K562 (cell line): Measurements from ENCODE around the gene HOXA5. TPM values are rescaled to one million over a fixed set of nuclear protein-coding genes. Genes with fewer than 3 reads are reported as not detected.

Experiments
- GTF2F1 ChIP-seq: IDR thresholded peaks from 2 replicates; pipeline ENCODE4 v1.6.1; 2011; ENCODE audit warnings: low read depth, low read length, improper control_type of control experiment
- HSF4 ChIP-seq: fragments of 250-450 bp; sonication (Bioruptor Pico); IDR thresholded peaks from 2 replicates; pipeline ENCODE4 v2.1.2; 2022; ENCODE audit warnings: mild to moderate bottlenecking, moderate library complexity, borderline replicate concordance
- MAX ChIP-seq: sonication (generic); formaldehyde crosslinking; IDR thresholded peaks from 2 replicates; pipeline ENCODE4 v1.9.0; 2022; ENCODE audit warnings: mild to moderate bottlenecking, missing genetic modification reagents
- RERE ChIP-seq: sonication (generic); formaldehyde crosslinking; IDR thresholded peaks from 2 replicates; pipeline ENCODE4 v1.8.0; 2023; ENCODE audit warnings: missing genetic modification reagents, mild to moderate bottlenecking, borderline replicate concordance
- ZNF318 ChIP-seq, 2 experiments: fragments of 450-650 bp; IDR thresholded peaks; 2 replicates each; pipeline ENCODE4 v1.6.1; 2016; ENCODE audit warnings: mild to moderate bottlenecking in 2 of 2, borderline replicate concordance in 1 of 2, low read depth in 1 of 2, moderate library complexity in 1 of 2
- ZNF551 ChIP-seq: fragments of 250-450 bp; sonication (Bioruptor Pico); IDR thresholded peaks from 2 replicates; pipeline ENCODE4 v1.5.0; 2021; ENCODE audit warnings: mild to moderate bottlenecking, moderate library complexity
- ZNF592 ChIP-seq: fragments of 450-650 bp; IDR thresholded peaks from 2 replicates; pipeline ENCODE4 v1.6.1; 2017; ENCODE audit warnings: antibody characterized with exemption, mild to moderate bottlenecking
- polyA plus RNA-seq, 8 experiments: library from polyadenylated mRNA; depleted of rRNA in 4 of 8; stranded (reverse) in 5 of 8; unstranded in 3 of 8; fragments of >200 nt; fragmentation: Nextera tagmentation in 2 of 8; fragmentation: Illumina TruSeq in 1 of 8; extraction: Ambion mirVana in 2 of 8; extraction: Trizol in 1 of 8; gene quantifications; 2 replicates each; pipeline versions ENCODE4 v1.2.1 to v1.2.3, GENCODE V29; 2011 to 2014; ENCODE audit warnings: inconsistent platforms in 1 of 8, missing spikeins in 1 of 8
- total RNA-seq, 7 experiments: library from RNA; depleted of rRNA in 6 of 7; stranded (reverse); fragments of >200 nt in 6 of 7; fragmentation: Illumina TruSeq in 2 of 7; extraction: Trizol in 2 of 7; gene quantifications; 2 replicates each; pipeline versions ENCODE4 v1.2.1 to v1.2.3, GENCODE V29; 2011 to 2021; ENCODE audit warnings: low replicate concordance in 1 of 7

Gene HOXA5
- total and polyA plus RNA-seq, 9 of the 15 experiments (the other 6 are each of a cell fraction or from before 2014, with no cell fraction given): 0.13 TPM; not detected in 8

- no peak for TF ChIP-seq ZNF318 (IDR thresholded peaks at IDR 0.05; ENCODE audit: borderline replicate concordance in 1 of 2, low read depth in 1 of 2)
- no peak for TF ChIP-seq HSF4
- TF ChIP-seq RERE (CRISPR knock-in tag): no peak
- no peak for TF ChIP-seq ZNF551
- TF ChIP-seq GTF2F1: no peak
- TF ChIP-seq ZNF592: no peak
- TF ChIP-seq MAX (CRISPR knock-in tag): no peak
Observed at GRCh38 chr7:27108390-27109127, 34.9 kb downstream of the HOXA5 start (continued).
